ENCODE measurements around the gene KSR2. TPM values are rescaled to one million over a fixed set of nuclear protein-coding genes. Genes with fewer than 3 reads are reported as not detected.

The KSR2 gene
- total RNA-seq, 2 experiments from 2014 or later: 0.03 to 0.15 TPM

- ChIA-PET CTCF (ENCODE audit: unreplicated experiment) (no interaction called here), POLR2A (no interaction called here)
- Histone ChIP-seq H3K79me2 (ENCODE audit: insufficient read depth, low read depth, low read length) (no peaks in the 10 kb centered on the region), H3K4me1 (ENCODE audit: insufficient read depth, low read length, poor library complexity, severe bottlenecking) (no peaks in the 10 kb centered on the region), H3K27ac (ENCODE audit: low read depth, low read length, poor library complexity, severe bottlenecking) (no peak overlapping the region), H3K4me3 (ENCODE audit: low read depth, low read length, poor library complexity, severe bottlenecking) (no peak overlapping the region), H3K9me3 (ENCODE audit: low read length) (peaks cover 4% of the 10 kb centered on the region; the same call in 1 of the 2 replicates), H3K4me2 (ENCODE audit: low read length) (no peak overlapping the region), H3K9me2 (ENCODE audit: insufficient read depth, low read length) (no peaks in the 10 kb centered on the region), H2AFZ (ENCODE audit: low read length) (no peak overlapping the region), H3K36me3 (ENCODE audit: insufficient read depth, low read length) (no peaks in the 10 kb centered on the region), H4K20me1 (ENCODE audit: insufficient read depth, low read length) (no peaks in the 10 kb centered on the region)
- intact Hi-C loops (cut with micrococcal nuclease; ENCODE audit: unreplicated experiment): no loop called here
- TF ChIP-seq EZH2phosphoT487 (IDR thresholded peaks at IDR 0.05; ENCODE audit: borderline replicate concordance, low read depth, low read length): no peak
- no peak for TF ChIP-seq CTCF (conservative IDR thresholded peaks at IDR 0.05; ENCODE audit: low read length)
- BruUV-seq (replicated peaks): no TSS peak
- DNase-seq (ENCODE audit: low spot score): no peak
Measured at GRCh38 chr12:117695956-117696355, 272.8 kb downstream of the KSR2 start.

- Histone ChIP-seq H3K79me2 (ENCODE audit: insufficient read depth, low read depth, low read length) (no peaks in the 10 kb centered on the region), H4K20me1 (ENCODE audit: insufficient read depth, low read length) (no peaks in the 10 kb centered on the region), H3K9me2 (ENCODE audit: insufficient read depth, low read length) (no peaks in the 10 kb centered on the region), H3K4me1 (ENCODE audit: insufficient read depth, low read length, poor library complexity, severe bottlenecking) (no peaks in the 10 kb centered on the region), H3K27ac (ENCODE audit: low read depth, low read length, poor library complexity, severe bottlenecking) (no peak overlapping the region), H3K36me3 (ENCODE audit: insufficient read depth, low read length) (no peaks in the 10 kb centered on the region), H3K4me2 (ENCODE audit: low read length) (no peak overlapping the region), H3K9me3 (ENCODE audit: low read length) (peaks cover 4% of the 10 kb centered on the region; the same call in 1 of the 2 replicates), H3K4me3 (ENCODE audit: low read depth, low read length, poor library complexity, severe bottlenecking) (no peak overlapping the region), H2AFZ (ENCODE audit: low read length) (no peak overlapping the region)
- POLR2A ChIA-PET: no interaction called here
- no peak for DNase-seq (ENCODE audit: low spot score)
- intact Hi-C loops (cut with micrococcal nuclease; ENCODE audit: unreplicated experiment): no loop called here
- CTCF ChIA-PET (ENCODE audit: unreplicated experiment): no interaction called here
- BruUV-seq (replicated peaks): no TSS peak
- no peak for TF ChIP-seq CTCF (conservative IDR thresholded peaks at IDR 0.05; ENCODE audit: low read length)
- TF ChIP-seq EZH2phosphoT487 (IDR thresholded peaks at IDR 0.05; ENCODE audit: borderline replicate concordance, low read depth, low read length): no peak
Measured at GRCh38 chr12:117692512-117692911, 276.3 kb downstream of the KSR2 start.

GRCh38 chr12:117689857-117690256 is 278.9 kb downstream of the KSR2 start:
- Histone ChIP-seq H3K9me2 (ENCODE audit: insufficient read depth, low read length) (no peaks in the 10 kb centered on the region), H3K36me3 (ENCODE audit: insufficient read depth, low read length) (no peaks in the 10 kb centered on the region), H3K4me1 (ENCODE audit: insufficient read depth, low read length, poor library complexity, severe bottlenecking) (no peaks in the 10 kb centered on the region), H3K4me2 (ENCODE audit: low read length) (no peak overlapping the region), H2AFZ (ENCODE audit: low read length) (no peak overlapping the region), H3K4me3 (ENCODE audit: low read depth, low read length, poor library complexity, severe bottlenecking) (no peak overlapping the region), H3K9me3 (ENCODE audit: low read length) (peaks cover 4% of the 10 kb centered on the region; the same call in 1 of the 2 replicates), H3K79me2 (ENCODE audit: insufficient read depth, low read depth, low read length) (no peaks in the 10 kb centered on the region), H3K27ac (ENCODE audit: low read depth, low read length, poor library complexity, severe bottlenecking) (no peak overlapping the region), H4K20me1 (ENCODE audit: insufficient read depth, low read length) (no peaks in the 10 kb centered on the region)
- ChIA-PET POLR2A (no interaction called here), CTCF (ENCODE audit: unreplicated experiment) (no interaction called here)
- no peak for TF ChIP-seq CTCF (conservative IDR thresholded peaks at IDR 0.05; ENCODE audit: low read length)
- no peak for TF ChIP-seq EZH2phosphoT487 (IDR thresholded peaks at IDR 0.05; ENCODE audit: borderline replicate concordance, low read depth, low read length)
- intact Hi-C loops (cut with micrococcal nuclease; ENCODE audit: unreplicated experiment): no loop called here
- no TSS peak for BruUV-seq (replicated peaks)
- no peak for DNase-seq (ENCODE audit: low spot score)

Data from OCI-LY7 (cell line).